GM23338 (cell line): Measurements from ENCODE around the gene RABGAP1L. TPM values are rescaled to one million over a fixed set of nuclear protein-coding genes. Genes with fewer than 3 reads are reported as not detected.
"Not testable (repeated sequence)": the region's sequence is repeated elsewhere in the genome, so short reads cannot be mapped to it uniquely, and the experiment has no call there.

Experiments
- ATAC-seq: fragments of 200-7000 bp; cut with Tn5 transposase; 3 replicates; pipeline ENCODE4 v1.9.1; 2020
- DNase-seq: peaks from one replicate; pipeline ENCODE4 v3.0.0-alpha.2; 2015; ENCODE audit warnings: low spot score
- H2AFZ ChIP-seq: fragments of 200-600 bp; sonication (generic); 2 replicates; pipeline ENCODE4 v1.8.0; 2016; ENCODE audit warnings: antibody characterized with exemption, mild to moderate bottlenecking, moderate library complexity
- H3F3A ChIP-seq: fragments of 200-600 bp; sonication (generic); replicated peaks from 2 replicates; pipeline ENCODE4 v1.8.0; 2017; ENCODE audit warnings: antibody characterized with exemption, mixed run types, low read depth
- H3K27ac ChIP-seq: fragments of 200-600 bp; sonication (generic); 2 replicates; pipeline ENCODE4 v1.6.1; 2016; ENCODE audit warnings: low read depth
- H3K27me3 ChIP-seq: fragments of 200-600 bp; sonication (generic); 2 replicates; pipeline ENCODE4 v1.8.0; 2016; ENCODE audit warnings: mild to moderate bottlenecking, mixed run types, moderate library complexity; ENCODE audit not compliant: insufficient read depth
- H3K36me3 ChIP-seq: fragments of 200-600 bp; sonication (generic); 2 replicates; pipeline ENCODE4 v1.8.0; 2016; ENCODE audit warnings: mild to moderate bottlenecking; ENCODE audit not compliant: insufficient read depth
- H3K4me1 ChIP-seq: fragments of 200-600 bp; sonication (generic); 2 replicates; pipeline ENCODE4 v1.8.0; 2016; ENCODE audit warnings: mild to moderate bottlenecking, moderate library complexity; ENCODE audit not compliant: insufficient read depth
- H3K4me2 ChIP-seq: fragments of 200-600 bp; sonication (generic); 2 replicates; pipeline ENCODE4 v1.7.1; 2017; ENCODE audit warnings: mixed run types
- H3K4me3 ChIP-seq: fragments of 200-600 bp; sonication (generic); 2 replicates; pipeline ENCODE4 v1.6.1; 2016; ENCODE audit warnings: mixed run types
- H3K79me2 ChIP-seq: fragments of 200-600 bp; sonication (generic); replicated peaks from 2 replicates; pipeline ENCODE4 v1.8.0; 2017; ENCODE audit warnings: mild to moderate bottlenecking; ENCODE audit not compliant: insufficient read depth
- H3K9me2 ChIP-seq: fragments of 200-600 bp; sonication (generic); 2 replicates; pipeline ENCODE4 v1.8.0; 2017; ENCODE audit not compliant: insufficient read depth
- H4K20me1 ChIP-seq: fragments of 200-600 bp; sonication (generic); replicated peaks from 2 replicates; pipeline ENCODE4 v1.8.0; 2017; ENCODE audit warnings: mild to moderate bottlenecking; ENCODE audit not compliant: insufficient read depth
- H3K27ac Mint-ChIP-seq: 2 replicates; pipeline ENCODE4 v1.8.0; 2020; ENCODE audit warnings: inconsistent platforms, mild to moderate bottlenecking, moderate library complexity, mixed read lengths
- H3K27me3 Mint-ChIP-seq: 3 replicates; pipeline ENCODE4 v1.8.0; 2022; ENCODE audit warnings: low read depth, mild to moderate bottlenecking, moderate library complexity, mixed read lengths, inconsistent platforms; ENCODE audit not compliant: insufficient read depth, poor library complexity
- H3K36me3 Mint-ChIP-seq: 3 replicates; pipeline ENCODE4 v1.8.0; 2021; ENCODE audit warnings: low read depth, mild to moderate bottlenecking, inconsistent platforms, moderate library complexity, mixed read lengths
- H3K4me1 Mint-ChIP-seq: 3 replicates; pipeline ENCODE4 v1.8.0; 2020; ENCODE audit warnings: mild to moderate bottlenecking, inconsistent platforms, mixed read lengths
- H3K4me3 Mint-ChIP-seq: 3 replicates; pipeline ENCODE4 v1.8.0; 2021; ENCODE audit warnings: moderate library complexity, mild to moderate bottlenecking, inconsistent platforms, mixed read lengths
- H3K9me3 Mint-ChIP-seq: 3 replicates; pipeline ENCODE4 v1.8.0; 2020; ENCODE audit warnings: moderate library complexity, mild to moderate bottlenecking, inconsistent platforms, mixed read lengths
- CTCF ChIP-seq, 2 experiments: fragments of 200-600 bp in 1 of 2; sonication (generic) in 1 of 2; conservative IDR thresholded peaks; 2 replicates each; pipeline versions ENCODE4 v1.5.1 to v1.6.1; 2016 to 2017; ENCODE audit warnings: antibody characterized with exemption in 2 of 2, low read depth in 2 of 2, mild to moderate bottlenecking in 2 of 2, moderate library complexity in 1 of 2
- ZNF462 ChIP-seq: fragments of 250-450 bp; sonication (Bioruptor Pico); IDR thresholded peaks from 2 replicates; pipeline ENCODE4 v1.5.0; 2020; ENCODE audit warnings: mild to moderate bottlenecking, moderate library complexity
- polyA plus RNA-seq: library from polyadenylated mRNA; unstranded; fragments of >200 nt; fragmentation: Nextera tagmentation; extraction: Ambion mirVana; gene quantifications from 2 replicates; pipeline ENCODE4 v1.2.1, GENCODE V29; 2016
- total RNA-seq: library from RNA; depleted of rRNA; stranded (reverse); fragments of >200 nt; shearing (Covaris generic); gene quantifications from 2 replicates; pipeline ENCODE4 v1.2.3, GENCODE V29; 2014

Gene RABGAP1L
- total and polyA plus RNA-seq, 2 experiments from 2014 or later = 83.2 to 136 TPM

- TF ChIP-seq ZNF462 (CRISPR knock-in tag) (no peak), CTCF (conservative IDR thresholded peaks at IDR 0.05; ENCODE audit: low read depth in 2 of 2) (no peak)
Observed at GRCh38 chr1:174535207-174535606, 375.9 kb downstream of the RABGAP1L start (continued).

- not testable (repeated sequence) for H3K9me2 ChIP-seq, DNase-seq, H3K4me2 ChIP-seq, H3K4me1 ChIP-seq, H3K4me3 ChIP-seq, H3K36me3 ChIP-seq, H3K27ac ChIP-seq, H3F3A ChIP-seq, H3K79me2 ChIP-seq, H3K27me3 Mint-ChIP-seq, H3K4me1 Mint-ChIP-seq, H2AFZ ChIP-seq, H3K4me3 Mint-ChIP-seq, ATAC-seq, H3K27ac Mint-ChIP-seq, H4K20me1 ChIP-seq, H3K27me3 ChIP-seq
- Mint-ChIP-seq H3K9me3 (peaks cover 50% of the 10 kb centered on the region), H3K36me3 (peaks cover 22% of the 10 kb centered on the region; the same call in 2 of the 3 replicates)
Observed at GRCh38 chr1:174543421-174543820, 384.1 kb downstream of the RABGAP1L start.
